GM12878 (cell line): ENCODE measurements around the gene TANC1. TPM values are rescaled to one million over a fixed set of nuclear protein-coding genes. Genes with fewer than 3 reads are reported as not detected.

Source experiments
- ATAC-seq: fragments of 200-7000 bp; cut with Tn5 transposase; 3 replicates; pipeline ENCODE4 v1.9.1; 2020; ENCODE audit warnings: mild to moderate bottlenecking, moderate library complexity
- BruUV-seq: library from RNA; stranded (reverse); fragments of 400-500 nt; replicated peaks from 2 replicates; lab custom pipeline; 2021; lab: Mats Ljungman, UMichigan
- CTCF ChIA-PET: fragments of 300-600 bp; sonication (Branson Sonifier 250); formaldehyde crosslinking; extraction: SDS; loops from one replicate; lab custom pipeline; 2021; ENCODE audit warnings: inconsistent platforms; lab: Yijun Ruan, JAX
- POLR2A ChIA-PET: fragments of 350-600 bp; formaldehyde crosslinking; extraction: SDS; loops from one replicate; lab custom pipeline; 2021; ENCODE audit warnings: inconsistent platforms; lab: Charles Lee
- RAD21 ChIA-PET: fragments of 300-600 bp; sonication (Branson Sonifier 250); formaldehyde crosslinking; loops from one replicate; lab custom pipeline; 2023; ENCODE audit warnings: antibody characterized with exemption; ENCODE audit not compliant: unreplicated experiment; lab: Charles Lee
- SMC1A ChIA-PET: fragments of 300-600 bp; sonication (Branson Sonifier 250); formaldehyde crosslinking; loops from one replicate; lab custom pipeline; 2023; ENCODE audit not compliant: unreplicated experiment, uncharacterized antibody; lab: Charles Lee
- DNase-seq: peaks from one replicate; pipeline ENCODE4 v3.0.0-alpha.2; 2011; ENCODE audit warnings: low read depth, low spot score
- FAIRE-seq: peaks from 3 replicates; lab custom pipeline; 2011; peaks lifted over from hg19 to GRCh38; lab: Jason Lieb, UNC
- H2AFZ ChIP-seq: 2 replicates; pipeline ENCODE4 v1.6.0; 2011; ENCODE audit warnings: low read depth, low read length, control low read depth; ENCODE audit not compliant: control insufficient read depth
- H3K27ac ChIP-seq: 2 replicates; pipeline ENCODE4 v1.5.1; 2011; ENCODE audit warnings: control low read depth; ENCODE audit not compliant: control insufficient read depth, insufficient read depth
- H3K27me3 ChIP-seq, 2 experiments: replicated peaks in 1 of 2; 2 replicates each; pipeline versions ENCODE4 v1.6.0 to v1.6.1; 2011; ENCODE audit warnings: low read length in 1 of 2; ENCODE audit not compliant: control insufficient read depth in 2 of 2, insufficient read depth in 2 of 2
- H3K36me3 ChIP-seq, 2 experiments: 2 replicates each; pipeline ENCODE4 v1.5.1; 2011; ENCODE audit warnings: low read length in 1 of 2; ENCODE audit not compliant: control insufficient read depth in 2 of 2, insufficient read depth in 2 of 2
- H3K4me1 ChIP-seq: 2 replicates; pipeline ENCODE4 v1.6.1; 2011; ENCODE audit warnings: mild to moderate bottlenecking, low read length, moderate library complexity, mixed read lengths; ENCODE audit not compliant: control insufficient read depth, insufficient read depth
- H3K4me2 ChIP-seq: 2 replicates; pipeline ENCODE4 v1.6.0; 2011; ENCODE audit warnings: control low read depth; ENCODE audit not compliant: control insufficient read depth, insufficient read depth
- H3K4me3 ChIP-seq: fragments of 200-600 bp; sonication (generic); 2 replicates; pipeline ENCODE4 v1.5.1; 2016
- H3K79me2 ChIP-seq: 2 replicates; pipeline ENCODE4 v1.6.0; 2011; ENCODE audit warnings: low read length; ENCODE audit not compliant: control insufficient read depth, insufficient read depth
- H3K9ac ChIP-seq: 2 replicates; pipeline ENCODE4 v1.8.0; 2011; ENCODE audit warnings: low read length, control low read depth, mixed read lengths; ENCODE audit not compliant: control insufficient read depth, insufficient read depth
- H3K9me3 ChIP-seq: replicated peaks from 3 replicates; pipeline ENCODE4 v1.5.1; 2011; ENCODE audit warnings: mild to moderate bottlenecking, low read length; ENCODE audit not compliant: control insufficient read depth, insufficient read depth
- H4K20me1 ChIP-seq: 2 replicates; pipeline ENCODE4 v1.6.0; 2011; ENCODE audit not compliant: control insufficient read depth, insufficient read depth
- BACH1 ChIP-seq: fragments of 450-650 bp; IDR thresholded peaks from 2 replicates; pipeline ENCODE4 v1.6.1; 2017; ENCODE audit warnings: mild to moderate bottlenecking, borderline replicate concordance
- ELK1 ChIP-seq: IDR thresholded peaks from 2 replicates; pipeline ENCODE4 v1.6.1; 2012; ENCODE audit warnings: low read depth, low read length, improper control_type of control experiment
- HDAC2 ChIP-seq: fragments of 200-600 bp; sonication (generic); IDR thresholded peaks from 2 replicates; pipeline ENCODE4 v1.6.1; 2017
- MTA2 ChIP-seq: fragments of 450-650 bp; IDR thresholded peaks from 2 replicates; pipeline ENCODE4 v1.6.1; 2016; ENCODE audit warnings: low read depth, mild to moderate bottlenecking, moderate library complexity
- NBN ChIP-seq: fragments of 450-650 bp; IDR thresholded peaks from 2 replicates; pipeline ENCODE4 v1.6.1; 2016
- NFIC ChIP-seq: IDR thresholded peaks from 2 replicates; pipeline ENCODE4 v1.6.1; 2012; ENCODE audit warnings: low read depth, mild to moderate bottlenecking, inconsistent platforms, low read length, moderate library complexity
- PKNOX1 ChIP-seq: fragments of 450-650 bp; IDR thresholded peaks from 2 replicates; pipeline ENCODE4 v1.6.1; 2016; ENCODE audit warnings: mild to moderate bottlenecking
- POLR2AphosphoS5 ChIP-seq: IDR thresholded peaks from 2 replicates; pipeline ENCODE4 v1.6.1; 2011; ENCODE audit warnings: mild to moderate bottlenecking, low read length, inconsistent platforms
- SMC3 ChIP-seq: IDR thresholded peaks from 2 replicates; pipeline ENCODE4 v1.6.1; 2011; ENCODE audit warnings: low read length, improper control_type of control experiment, borderline replicate concordance
- STAT3 ChIP-seq: IDR thresholded peaks from 2 replicates; pipeline ENCODE4 v1.6.1; 2011; ENCODE audit warnings: low read depth, low read length, improper control_type of control experiment
- TCF3 ChIP-seq: IDR thresholded peaks from 2 replicates; pipeline ENCODE4 v1.6.1; 2012; ENCODE audit warnings: low read depth, mild to moderate bottlenecking, low read length, borderline replicate concordance; ENCODE audit not compliant: insufficient read depth
- ZNF217 ChIP-seq: fragments of 450-650 bp; IDR thresholded peaks from 2 replicates; pipeline ENCODE4 v1.6.1; 2017; ENCODE audit warnings: antibody characterized with exemption, mild to moderate bottlenecking
- WGBS: methylation state at CpG from one replicate; pipeline ENCODE4 v1.1.6; 2016; ENCODE audit warnings: low lambda C conversion rate; ENCODE audit not compliant: insufficient replicate concordance, insufficient coverage; ENCODE audit errors: missing lambda C conversion rate; 5-methylcytosine and 5-hydroxymethylcytosine counted together
- in situ Hi-C: fragments of 300-500 bp; cut with MboI; formaldehyde crosslinking; loops from 9 replicates; pipeline ENCODE4 v1.14.3; 2018; ENCODE audit warnings: mixed read lengths
- intact Hi-C: fragments of 100-400 bp; cut with micrococcal nuclease; formaldehyde crosslinking; loops from one replicate; pipeline ENCODE4 v1.14.2; 2022; ENCODE audit not compliant: unreplicated experiment
- polyA plus RNA-seq, 11 experiments: library from polyadenylated mRNA; depleted of rRNA in 4 of 11; unstranded in 6 of 11; stranded (reverse) in 5 of 11; fragments of >200 nt; fragmentation: Nextera tagmentation in 4 of 11; fragmentation: Illumina TruSeq in 1 of 11; extraction: Ambion mirVana in 4 of 11; extraction: Trizol in 1 of 11; gene quantifications; 1 replicate in 1 of 11; 2 replicates in 10 of 11; pipeline versions ENCODE4 v1.2.1 to v1.2.3, GENCODE V29; 2011 to 2016; ENCODE audit warnings: inconsistent platforms in 2 of 11, missing spikeins in 2 of 11, low read depth in 1 of 11
- total RNA-seq, 4 experiments: library from RNA; depleted of rRNA in 3 of 4; stranded (reverse); fragments of >200 nt in 3 of 4; fragmentation: Illumina TruSeq in 1 of 4; extraction: Trizol in 1 of 4; gene quantifications; 2 replicates each; pipeline versions ENCODE4 v1.2.1 to v1.2.3, GENCODE V29; 2013 to 2021
- TF ChIP-seq, protein P1 (sequence below): fragments of 450-650 bp; formaldehyde crosslinking; IDR thresholded peaks from 2 replicates; pipeline ENCODE4 v1.4.0; 2022; ENCODE audit warnings: mild to moderate bottlenecking, moderate library complexity
- TF ChIP-seq, protein P2 (sequence below): IDR thresholded peaks from 2 replicates; pipeline ENCODE4 v1.6.1; 2011; ENCODE audit warnings: low read depth, low read length, improper control_type of control experiment, borderline replicate concordance
- TF ChIP-seq, protein P3 (sequence below): fragments of 450-650 bp; IDR thresholded peaks from 2 replicates; pipeline ENCODE4 v1.6.1; 2017; ENCODE audit warnings: low read depth, mild to moderate bottlenecking, moderate library complexity
- TF ChIP-seq, protein P4 (sequence below): fragments of 450-650 bp; IDR thresholded peaks from 2 replicates; pipeline ENCODE4 v1.6.1; 2016; ENCODE audit warnings: mild to moderate bottlenecking

Gene TANC1
- total and polyA plus RNA-seq, 10 of the 15 experiments (the other 5 are each of a cell fraction or from before 2014, with no cell fraction given) = 0.05 to 5.0 (median 0.34) TPM

DNA sequence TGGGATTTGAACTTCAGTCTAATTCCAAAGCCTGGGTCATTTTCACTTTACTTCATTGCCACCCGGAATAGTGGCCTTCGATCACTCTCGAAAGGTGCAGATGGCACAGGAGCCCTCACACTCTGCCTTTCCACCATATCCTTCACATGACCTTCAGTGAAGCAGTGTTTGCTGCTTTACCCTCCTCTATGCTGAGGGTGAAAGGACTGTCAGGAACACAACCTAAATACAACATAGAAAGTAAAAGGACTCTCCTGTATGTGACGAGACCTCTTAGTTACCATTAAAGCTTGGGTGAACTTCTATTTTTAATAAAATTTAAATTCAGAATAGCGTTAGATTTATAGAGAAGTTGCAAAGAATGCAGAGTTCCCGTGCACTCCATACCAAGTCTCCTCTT is 148.5 kb downstream of the TANC1 start:
- WGBS = 86% methylated on average over 6 of the region's 6 CpGs
- no peaks in the 10 kb centered on the region for H3K79me2 ChIP-seq
- ChIA-PET SMC1A (interaction anchor here (1.9 kb wide), 1 partner anchor 214 kb away, joined by 6 read pairs; no protein-coding TSS in a partner anchor), RAD21 (no interaction called here), POLR2A (interaction anchor here (0.7 kb wide), 1 partner anchor 40 kb away, joined by 5 read pairs; no protein-coding TSS in a partner anchor), CTCF (interaction anchor here (0.6 to 6.2 kb wide), 11 partner anchors 8 to 270 kb away, joined by 3 to 102 read pairs (median 3); no protein-coding TSS in a partner anchor)
- no TSS peak for BruUV-seq
- H3K27me3 ChIP-seq = no peaks in the 10 kb centered on the region; a peak in 2 of 4 replicates
- H3K27ac ChIP-seq = no peak overlapping the region
- FAIRE-seq = no peak
- no peak overlapping the region for H3K4me2 ChIP-seq
- ATAC-seq = no peak
- no peak for DNase-seq
- no peaks in the 10 kb centered on the region for H3K4me1 ChIP-seq
- H3K36me3 ChIP-seq = no peaks in the 10 kb centered on the region
- no peak overlapping the region for H2AFZ ChIP-seq
- H3K9ac ChIP-seq = no peak overlapping the region
- H3K9me3 ChIP-seq = no peaks in the 10 kb centered on the region
- intact Hi-C loops = no loop called here
- no peak overlapping the region for H3K4me3 ChIP-seq
- no peaks in the 10 kb centered on the region for H4K20me1 ChIP-seq
- in situ Hi-C loops = no loop called here
- TF ChIP-seq NBN (no peak), POLR2AphosphoS5 (no peak), TCF3 (no peak), PKNOX1 (no peak), STAT3 (no peak), HDAC2 (no peak), BACH1 (no peak), NFIC (no peak), SMC3 (no peak), ELK1 (no peak), ZNF217 (no peak), MTA2 (no peak)
- TF ChIP-seq, protein P1, sequence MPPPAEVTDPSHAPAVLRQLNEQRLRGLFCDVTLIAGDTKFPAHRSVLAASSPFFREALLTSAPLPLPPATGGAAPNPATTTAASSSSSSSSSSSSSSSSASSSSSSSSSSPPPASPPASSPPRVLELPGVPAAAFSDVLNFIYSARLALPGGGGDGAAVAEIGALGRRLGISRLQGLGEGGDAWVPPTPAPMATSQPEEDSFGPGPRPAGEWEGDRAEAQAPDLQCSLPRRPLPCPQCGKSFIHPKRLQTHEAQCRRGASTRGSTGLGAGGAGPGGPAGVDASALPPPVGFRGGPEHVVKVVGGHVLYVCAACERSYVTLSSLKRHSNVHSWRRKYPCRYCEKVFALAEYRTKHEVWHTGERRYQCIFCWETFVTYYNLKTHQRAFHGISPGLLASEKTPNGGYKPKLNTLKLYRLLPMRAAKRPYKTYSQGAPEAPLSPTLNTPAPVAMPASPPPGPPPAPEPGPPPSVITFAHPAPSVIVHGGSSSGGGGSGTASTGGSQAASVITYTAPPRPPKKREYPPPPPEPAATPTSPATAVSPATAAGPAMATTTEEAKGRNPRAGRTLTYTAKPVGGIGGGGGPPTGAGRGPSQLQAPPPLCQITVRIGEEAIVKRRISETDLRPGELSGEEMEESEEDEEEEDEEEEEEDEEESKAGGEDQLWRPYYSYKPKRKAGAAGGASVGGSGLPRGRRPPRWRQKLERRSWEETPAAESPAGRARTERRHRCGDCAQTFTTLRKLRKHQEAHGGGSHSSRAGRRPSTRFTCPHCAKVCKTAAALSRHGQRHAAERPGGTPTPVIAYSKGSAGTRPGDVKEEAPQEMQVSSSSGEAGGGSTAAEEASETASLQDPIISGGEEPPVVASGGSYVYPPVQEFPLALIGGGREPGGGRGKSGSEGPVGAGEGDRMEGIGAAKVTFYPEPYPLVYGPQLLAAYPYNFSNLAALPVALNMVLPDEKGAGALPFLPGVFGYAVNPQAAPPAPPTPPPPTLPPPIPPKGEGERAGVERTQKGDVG = no peak
- TF ChIP-seq, protein P2, sequence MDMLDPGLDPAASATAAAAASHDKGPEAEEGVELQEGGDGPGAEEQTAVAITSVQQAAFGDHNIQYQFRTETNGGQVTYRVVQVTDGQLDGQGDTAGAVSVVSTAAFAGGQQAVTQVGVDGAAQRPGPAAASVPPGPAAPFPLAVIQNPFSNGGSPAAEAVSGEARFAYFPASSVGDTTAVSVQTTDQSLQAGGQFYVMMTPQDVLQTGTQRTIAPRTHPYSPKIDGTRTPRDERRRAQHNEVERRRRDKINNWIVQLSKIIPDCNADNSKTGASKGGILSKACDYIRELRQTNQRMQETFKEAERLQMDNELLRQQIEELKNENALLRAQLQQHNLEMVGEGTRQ = no peak
- TF ChIP-seq, protein P3, sequence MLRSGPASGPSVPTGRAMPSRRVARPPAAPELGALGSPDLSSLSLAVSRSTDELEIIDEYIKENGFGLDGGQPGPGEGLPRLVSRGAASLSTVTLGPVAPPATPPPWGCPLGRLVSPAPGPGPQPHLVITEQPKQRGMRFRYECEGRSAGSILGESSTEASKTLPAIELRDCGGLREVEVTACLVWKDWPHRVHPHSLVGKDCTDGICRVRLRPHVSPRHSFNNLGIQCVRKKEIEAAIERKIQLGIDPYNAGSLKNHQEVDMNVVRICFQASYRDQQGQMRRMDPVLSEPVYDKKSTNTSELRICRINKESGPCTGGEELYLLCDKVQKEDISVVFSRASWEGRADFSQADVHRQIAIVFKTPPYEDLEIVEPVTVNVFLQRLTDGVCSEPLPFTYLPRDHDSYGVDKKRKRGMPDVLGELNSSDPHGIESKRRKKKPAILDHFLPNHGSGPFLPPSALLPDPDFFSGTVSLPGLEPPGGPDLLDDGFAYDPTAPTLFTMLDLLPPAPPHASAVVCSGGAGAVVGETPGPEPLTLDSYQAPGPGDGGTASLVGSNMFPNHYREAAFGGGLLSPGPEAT = no peak
- TF ChIP-seq, protein P4, sequence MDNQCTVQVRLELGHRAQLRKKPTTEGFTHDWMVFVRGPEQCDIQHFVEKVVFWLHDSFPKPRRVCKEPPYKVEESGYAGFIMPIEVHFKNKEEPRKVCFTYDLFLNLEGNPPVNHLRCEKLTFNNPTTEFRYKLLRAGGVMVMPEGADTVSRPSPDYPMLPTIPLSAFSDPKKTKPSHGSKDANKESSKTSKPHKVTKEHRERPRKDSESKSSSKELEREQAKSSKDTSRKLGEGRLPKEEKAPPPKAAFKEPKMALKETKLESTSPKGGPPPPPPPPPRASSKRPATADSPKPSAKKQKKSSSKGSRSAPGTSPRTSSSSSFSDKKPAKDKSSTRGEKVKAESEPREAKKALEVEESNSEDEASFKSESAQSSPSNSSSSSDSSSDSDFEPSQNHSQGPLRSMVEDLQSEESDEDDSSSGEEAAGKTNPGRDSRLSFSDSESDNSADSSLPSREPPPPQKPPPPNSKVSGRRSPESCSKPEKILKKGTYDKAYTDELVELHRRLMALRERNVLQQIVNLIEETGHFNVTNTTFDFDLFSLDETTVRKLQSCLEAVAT = no peak
